Activated CD4-positive, alpha-beta memory T cell treated with anti-CD3 and anti-CD28 coated beads, Interleukin-2, amount 10 ng/mL, durations not matched to agents 7 days and 5 days (primary cell): ENCODE measurements around the gene FPR1. TPM values are rescaled to one million over a fixed set of nuclear protein-coding genes. Genes with fewer than 3 reads are reported as not detected.

Experiments
- CTCF ChIA-PET: fragments of 350-600 bp; sonication (Branson Sonifier 250); formaldehyde crosslinking; loops from one replicate; lab custom pipeline; 2021; ENCODE audit warnings: antibody characterized with exemption, inconsistent platforms; lab: Charles Lee
- POLR2A ChIA-PET: fragments of 350-600 bp; sonication (Branson Sonifier 250); formaldehyde crosslinking; loops from one replicate; lab custom pipeline; 2021; ENCODE audit warnings: antibody characterized with exemption; lab: Charles Lee
- DNase-seq: peaks from one replicate; pipeline ENCODE4 v3.0.0-alpha.2; 2020
- H3K27ac Mint-ChIP-seq: one replicate; pipeline ENCODE4 v1.8.0; 2021; ENCODE audit warnings: mild to moderate bottlenecking, mixed read lengths
- H3K27me3 Mint-ChIP-seq: one replicate; pipeline ENCODE4 v1.8.0; 2021; ENCODE audit warnings: mixed read lengths
- H3K36me3 Mint-ChIP-seq: one replicate; pipeline ENCODE4 v1.8.0; 2021; ENCODE audit warnings: low read depth, mixed read lengths
- H3K4me1 Mint-ChIP-seq: one replicate; pipeline ENCODE4 v1.8.0; 2021; ENCODE audit warnings: mixed read lengths
- H3K4me3 Mint-ChIP-seq: one replicate; pipeline ENCODE4 v1.8.0; 2021; ENCODE audit warnings: mild to moderate bottlenecking, mixed read lengths
- H3K9me3 Mint-ChIP-seq: one replicate; pipeline ENCODE4 v1.8.0; 2021; ENCODE audit warnings: mixed read lengths
- total RNA-seq, 2 experiments: library from RNA; stranded (reverse); gene quantifications; one replicate each; pipeline ENCODE4 v1.2.3, GENCODE V29; 2021

Gene FPR1
- total RNA-seq, 2 experiments from 2014 or later, result not detected

DNA sequence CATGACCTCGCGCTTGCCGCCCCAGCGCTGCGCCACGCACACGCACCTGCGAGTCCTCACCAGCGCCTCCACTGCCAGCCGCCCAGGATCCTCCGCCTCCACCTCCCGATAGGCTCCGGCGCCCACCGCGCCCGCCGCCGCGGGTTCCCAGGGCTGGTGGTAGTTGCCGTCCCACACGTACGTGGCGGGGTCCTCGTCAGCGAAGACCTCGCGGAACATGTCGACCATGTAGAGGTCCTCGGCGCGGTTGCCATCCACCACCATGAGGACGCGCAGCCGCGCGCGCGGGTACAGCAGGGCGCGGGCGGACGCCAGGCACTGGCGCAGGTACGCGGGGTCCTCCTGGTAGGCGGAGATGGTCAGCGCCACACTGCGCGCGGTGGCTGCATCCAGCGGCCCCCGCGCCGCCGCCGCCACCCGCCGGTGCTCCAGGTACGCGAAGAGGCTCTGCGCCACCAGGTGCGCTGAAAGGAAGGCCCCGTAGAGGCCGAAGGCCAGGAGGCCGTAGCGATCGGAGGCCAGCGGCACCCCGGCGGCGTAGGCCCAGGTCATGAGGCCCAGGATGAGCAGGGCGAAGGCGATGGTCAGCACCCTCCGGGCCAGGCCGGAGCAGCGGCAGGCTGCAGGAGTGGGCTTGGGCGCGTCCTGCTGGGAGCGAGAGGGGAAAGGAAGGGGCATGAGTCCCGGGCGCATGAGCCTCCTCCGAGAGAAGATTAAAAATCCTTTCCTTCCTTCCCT, 32.3 kb downstream of the FPR1 start:
- Mint-ChIP-seq H3K9me3 (peaks cover 3% of the 10 kb centered on the region), H3K36me3 (peaks cover 3% of the 10 kb centered on the region), H3K4me1 (peaks cover 3% of the 10 kb centered on the region), H3K27me3 (peaks cover 22% of the 10 kb centered on the region), H3K4me3 (no peak overlapping the region), H3K27ac (no peak overlapping the region)
- POLR2A ChIA-PET, result no interaction called here
- CTCF ChIA-PET, result no interaction called here
- DNase-seq, result no peak

GRCh38 chr19:51716925-51717324, 34.8 kb downstream of the FPR1 start:
- POLR2A ChIA-PET, result no interaction called here

GRCh38 chr19:51715850-51716249, 35.8 kb downstream of the FPR1 start:
- DNase-seq, result no peak
- POLR2A ChIA-PET, result no interaction called here

More at GRCh38 chr19:51716925-51717324, 34.8 kb downstream of the FPR1 start:
- H3K4me3 Mint-ChIP-seq, result no peak overlapping the region
- H3K4me1 Mint-ChIP-seq, result peaks cover 3% of the 10 kb centered on the region
- H3K27me3 Mint-ChIP-seq, result peaks cover 18% of the 10 kb centered on the region
- peaks cover 5% of the 10 kb centered on the region for H3K9me3 Mint-ChIP-seq
- H3K36me3 Mint-ChIP-seq, result peaks cover 3% of the 10 kb centered on the region
- CTCF ChIA-PET, result no interaction called here
- H3K27ac Mint-ChIP-seq, result no peak overlapping the region
- DNase-seq, result no peak

DNA sequence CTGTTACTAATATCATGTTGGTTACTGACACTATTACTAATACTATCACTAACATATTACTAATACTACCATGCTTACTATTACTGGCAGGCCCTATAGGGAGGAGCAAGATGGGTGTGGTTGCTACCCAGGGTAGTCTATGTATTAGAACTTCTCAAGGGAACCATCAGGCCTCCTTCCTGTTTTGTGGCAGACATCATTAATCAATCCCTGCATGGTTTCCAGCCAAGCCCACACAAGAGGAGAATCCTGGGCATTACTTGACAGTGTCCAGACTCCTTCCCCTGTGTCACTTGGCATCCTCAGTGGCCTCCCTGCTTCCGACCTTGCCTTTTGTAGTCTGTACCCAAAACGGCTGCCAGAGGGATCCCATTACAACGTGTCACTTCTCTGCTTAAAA, 36.8 kb downstream of the FPR1 start:
- DNase-seq, result no peak
- Mint-ChIP-seq H3K27me3 (peaks cover 18% of the 10 kb centered on the region), H3K36me3 (peaks cover 3% of the 10 kb centered on the region), H3K9me3 (peaks cover 5% of the 10 kb centered on the region), H3K4me1 (peaks cover 3% of the 10 kb centered on the region), H3K4me3 (no peak overlapping the region), H3K27ac (no peak overlapping the region)
- CTCF ChIA-PET, result interaction anchor here (1.0 kb wide), 1 partner anchor 58 kb away, joined by 3 read pairs; no protein-coding TSS in a partner anchor
- POLR2A ChIA-PET, result no interaction called here

More at GRCh38 chr19:51715850-51716249, 35.8 kb downstream of the FPR1 start:
- H3K27ac Mint-ChIP-seq, result no peak overlapping the region
- H3K4me3 Mint-ChIP-seq, result no peak overlapping the region
- peaks cover 3% of the 10 kb centered on the region for H3K36me3 Mint-ChIP-seq
- peaks cover 5% of the 10 kb centered on the region for H3K9me3 Mint-ChIP-seq
- peaks cover 20% of the 10 kb centered on the region for H3K27me3 Mint-ChIP-seq
- peaks cover 3% of the 10 kb centered on the region for H3K4me1 Mint-ChIP-seq
- CTCF ChIA-PET, result no interaction called here

- peaks cover 14% of the 10 kb centered on the region for H3K27me3 Mint-ChIP-seq
- no peak overlapping the region for H3K4me3 Mint-ChIP-seq
- no peak overlapping the region for H3K27ac Mint-ChIP-seq
- no peak for DNase-seq
- ChIA-PET POLR2A (no interaction called here), CTCF (no interaction called here)
- H3K9me3 Mint-ChIP-seq, result peaks cover 2% of the 10 kb centered on the region
- H3K36me3 Mint-ChIP-seq, result no peaks in the 10 kb centered on the region
- H3K4me1 Mint-ChIP-seq, result peaks cover under 1% of the 10 kb centered on the region
These were observed 38.1 kb downstream of the FPR1 start for GRCh38 chr19:51713319-51714285.

DNA sequence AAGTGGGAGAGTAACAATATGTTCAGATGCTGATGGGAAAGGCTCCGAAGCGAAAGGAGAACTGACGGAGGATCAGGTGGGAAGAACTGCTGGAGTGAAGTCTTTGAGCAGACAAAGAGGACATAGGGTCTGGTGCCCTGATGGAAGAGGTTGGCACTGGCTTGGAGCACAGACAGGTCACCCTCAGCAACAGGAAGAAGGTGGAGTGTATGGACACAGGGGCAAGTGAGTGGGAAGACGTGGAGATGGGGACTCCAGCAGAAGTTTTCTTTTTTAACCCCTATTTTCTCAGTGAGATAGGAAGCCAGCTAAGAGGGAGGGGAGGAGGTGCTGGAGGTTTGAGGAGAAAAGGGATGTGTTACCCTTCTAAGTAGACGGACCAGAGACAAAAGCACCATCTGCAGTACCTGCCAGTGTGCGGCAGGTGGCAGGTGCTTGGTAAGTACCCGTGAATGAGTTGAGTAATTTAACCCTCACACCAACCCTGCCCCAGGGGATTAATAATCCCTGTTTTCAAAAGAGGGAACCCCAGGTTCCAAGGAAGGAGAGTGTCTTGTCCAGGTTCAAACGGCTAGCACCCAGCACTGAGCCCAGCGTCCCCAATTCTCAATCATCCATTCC, 39.1 kb downstream of the FPR1 start:
- Mint-ChIP-seq H3K4me3 (no peak overlapping the region), H3K27ac (no peak overlapping the region), H3K4me1 (no peaks in the 10 kb centered on the region), H3K27me3 (peaks cover 8% of the 10 kb centered on the region), H3K9me3 (peaks cover 2% of the 10 kb centered on the region), H3K36me3 (no peaks in the 10 kb centered on the region)
- DNase-seq, result no peak
- ChIA-PET POLR2A (no interaction called here), CTCF (no interaction called here)

DNA sequence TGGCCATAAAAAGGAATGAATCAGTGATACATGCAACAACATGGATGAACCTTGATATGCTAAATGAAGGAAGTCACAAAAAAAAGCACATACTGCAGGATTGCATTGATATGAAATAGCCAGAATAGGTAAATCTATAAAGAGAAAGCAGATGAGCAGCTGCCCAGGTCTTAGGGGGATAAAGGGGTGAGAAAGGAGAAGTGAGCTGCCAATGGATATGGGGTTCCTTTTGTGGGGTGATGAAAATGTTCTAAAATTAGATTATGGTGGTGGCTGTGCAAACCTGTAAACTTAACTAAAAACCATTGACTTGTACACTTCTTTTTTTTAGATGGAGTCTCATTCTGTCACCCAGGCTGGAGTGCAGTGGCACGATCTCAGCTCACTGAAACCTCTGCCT, 40.0 kb downstream of the FPR1 start:
- CTCF ChIA-PET, result interaction anchor here (0.7 kb wide), 1 partner anchor 66 kb away, joined by 3 read pairs; no protein-coding TSS in a partner anchor
- H3K27me3 Mint-ChIP-seq, result peaks cover 8% of the 10 kb centered on the region
- no peak overlapping the region for H3K27ac Mint-ChIP-seq
- peaks cover 8% of the 10 kb centered on the region for H3K36me3 Mint-ChIP-seq
- no peak for DNase-seq
- no peaks in the 10 kb centered on the region for H3K4me1 Mint-ChIP-seq
- POLR2A ChIA-PET, result no interaction called here
- peaks cover 2% of the 10 kb centered on the region for H3K9me3 Mint-ChIP-seq
- no peak overlapping the region for H3K4me3 Mint-ChIP-seq

GRCh38 chr19:51710163-51710562, 41.5 kb downstream of the FPR1 start:
- CTCF ChIA-PET, result no interaction called here

DNA sequence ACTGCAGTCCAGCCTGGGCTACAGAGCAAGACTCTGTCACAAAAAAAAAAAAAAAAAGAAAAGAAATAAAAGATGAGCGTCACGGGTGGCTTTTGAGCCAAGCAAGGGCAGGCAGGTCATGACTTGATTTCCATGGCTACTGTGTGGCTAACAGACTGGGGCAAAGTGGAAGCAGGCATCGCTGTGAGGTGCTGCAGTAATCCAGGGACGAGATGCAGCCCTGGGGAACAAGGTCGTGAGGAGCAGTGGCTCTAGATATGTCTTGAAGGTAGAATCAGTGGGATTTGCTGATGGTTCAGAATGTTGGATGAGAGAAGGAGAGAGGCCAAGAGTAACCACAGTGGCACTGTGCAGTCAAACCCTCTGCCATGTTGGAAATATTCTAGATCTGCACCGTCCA, 42.1 kb downstream of the FPR1 start:
- Mint-ChIP-seq H3K27ac (no peak overlapping the region), H3K27me3 (peaks cover 8% of the 10 kb centered on the region), H3K9me3 (peaks cover 2% of the 10 kb centered on the region), H3K36me3 (peaks cover 22% of the 10 kb centered on the region), H3K4me3 (no peak overlapping the region), H3K4me1 (peaks cover 11% of the 10 kb centered on the region)
- ChIA-PET POLR2A (no interaction called here), CTCF (no interaction called here)
- no peak for DNase-seq

More at GRCh38 chr19:51710163-51710562, 41.5 kb downstream of the FPR1 start:
- POLR2A ChIA-PET, result no interaction called here
- Mint-ChIP-seq H3K27me3 (peaks cover 8% of the 10 kb centered on the region), H3K36me3 (peaks cover 20% of the 10 kb centered on the region), H3K9me3 (peaks cover 2% of the 10 kb centered on the region), H3K27ac (no peak overlapping the region), H3K4me1 (peaks cover 7% of the 10 kb centered on the region), H3K4me3 (no peak overlapping the region)
- no peak for DNase-seq

GRCh38 chr19:51708811-51709210, 42.9 kb downstream of the FPR1 start:
- H3K4me3 Mint-ChIP-seq, result no peak overlapping the region
- CTCF ChIA-PET, result no interaction called here
- peaks cover 8% of the 10 kb centered on the region for H3K27me3 Mint-ChIP-seq
- no peak for DNase-seq
- H3K9me3 Mint-ChIP-seq, result peaks cover 2% of the 10 kb centered on the region
- POLR2A ChIA-PET, result no interaction called here
- peaks cover 15% of the 10 kb centered on the region for H3K4me1 Mint-ChIP-seq
- peaks cover 26% of the 10 kb centered on the region for H3K36me3 Mint-ChIP-seq
- no peak overlapping the region for H3K27ac Mint-ChIP-seq

DNA sequence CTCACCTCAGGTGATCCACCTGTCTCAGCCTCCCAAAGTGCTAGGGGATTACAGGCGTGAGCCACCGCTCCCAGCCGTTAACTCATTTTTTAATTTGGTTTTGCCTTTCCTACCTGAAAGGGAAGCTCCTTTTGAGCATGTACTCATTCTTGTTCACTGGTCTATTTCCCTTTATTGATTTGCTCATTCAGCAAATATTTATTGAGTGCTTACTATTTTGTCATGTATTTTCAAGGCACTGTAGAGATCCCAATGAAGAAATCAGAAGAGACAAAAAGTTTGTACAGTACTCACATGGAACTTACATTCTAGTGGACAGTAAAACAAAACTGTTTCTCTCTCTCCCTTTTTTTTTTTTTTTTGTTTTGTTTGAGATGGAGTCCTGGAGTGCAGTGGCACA, 44.8 kb downstream of the FPR1 start:
- Mint-ChIP-seq H3K9me3 (peaks cover 5% of the 10 kb centered on the region), H3K4me1 (peaks cover 29% of the 10 kb centered on the region), H3K27me3 (peaks cover 14% of the 10 kb centered on the region), H3K36me3 (peaks cover 33% of the 10 kb centered on the region), H3K4me3 (no peak overlapping the region), H3K27ac (no peak overlapping the region)
- POLR2A ChIA-PET, result no interaction called here
- CTCF ChIA-PET, result interaction anchor here (0.7 kb wide), 1 partner anchor 286 kb away, joined by 3 read pairs; no protein-coding TSS in a partner anchor
- DNase-seq, result no peak

- DNase-seq, result no peak
- peaks cover 33% of the 10 kb centered on the region for H3K36me3 Mint-ChIP-seq
- no peak overlapping the region for H3K27ac Mint-ChIP-seq
- CTCF ChIA-PET, result interaction anchor here (0.7 kb wide), 1 partner anchor 285 kb away, joined by 3 read pairs; no protein-coding TSS in a partner anchor
- peaks cover 6% of the 10 kb centered on the region for H3K9me3 Mint-ChIP-seq
- POLR2A ChIA-PET, result no interaction called here
- H3K27me3 Mint-ChIP-seq, result peaks cover 11% of the 10 kb centered on the region
- peaks cover 29% of the 10 kb centered on the region for H3K4me1 Mint-ChIP-seq
- H3K4me3 Mint-ChIP-seq, result peak overlapping the region; percentile 25
These were observed 45.4 kb downstream of the FPR1 start for GRCh38 chr19:51706296-51706695.
